ENCODE results near the gene CRAT. TPM values are rescaled to one million over a fixed set of nuclear protein-coding genes. Genes with fewer than 3 reads are reported as not detected.
A peak's percentile ranks its signal among the peaks of the same experiment; 100 is the strongest.

Gene CRAT
- total and polyA plus RNA-seq, 2 of the 4 experiments (the other 2 are of a cell fraction) = 18.8 to 41.6 TPM

- Histone ChIP-seq H2BK15ac (ENCODE audit: low read depth, low read length) (no peak overlapping the region), H3K79me1 (ENCODE audit: low read depth in 1 of 2, low read length in 2 of 2) (peaks cover 21 to 75% of the 10 kb centered on the region in 2 experiments), H2AK5ac (ENCODE audit: low read depth, low read length) (no peak overlapping the region), H2BK20ac (ENCODE audit: low read depth, low read length) (no peak overlapping the region), H3K14ac (replicated peaks; ENCODE audit: low read depth, low read length) (0 out of 2 replicates have a peak overlapping the region, but pooled peaks have one; percentile 4), H3K9me3 (ENCODE audit: control insufficient read depth, insufficient read depth, low read length) (no peaks in the 10 kb centered on the region), H3K4me2 (ENCODE audit: low read depth, low read length) (no peak overlapping the region), H3K36me3 (ENCODE audit: control insufficient read depth, insufficient read depth, low read length) (peaks cover 32% of the 10 kb centered on the region), H4K20me1 (ENCODE audit: insufficient read depth, low read length) (peaks cover 17% of the 10 kb centered on the region), H3K9ac (ENCODE audit: low read depth, low read length) (no peak overlapping the region), H4K5ac (ENCODE audit: low read depth, low read length) (no peak overlapping the region), H2BK5ac (ENCODE audit: low read depth, low read length, poor library complexity, severe bottlenecking) (no peak overlapping the region), H3K27me3 (ENCODE audit: control insufficient read depth, insufficient read depth, low read length) (no peaks in the 10 kb centered on the region), H3K27ac (ENCODE audit: insufficient read depth, low read length) (no peak overlapping the region), H3K18ac (ENCODE audit: low read depth, low read length) (no peak overlapping the region), H4K91ac (ENCODE audit: insufficient read depth, low read depth, low read length) (no peak overlapping the region), H3K4me3 (ENCODE audit: insufficient read depth, low read depth, low read length) (no peak overlapping the region), H3K56ac (ENCODE audit: extremely low read depth, insufficient read depth, low read length) (no peak overlapping the region), H4K8ac (ENCODE audit: low read depth in 2 of 2, low read length in 2 of 2) (no peak overlapping the region), H2BK120ac (ENCODE audit: low read depth, low read length) (no peak overlapping the region), H3K23ac (ENCODE audit: low read depth, low read length) (no peak overlapping the region), H3K4me1 (ENCODE audit: control insufficient read depth, insufficient read depth, low read length) (peaks cover 5% of the 10 kb centered on the region), H3K4ac (ENCODE audit: low read depth, low read length) (no peak overlapping the region), H3K9me1 (ENCODE audit: insufficient read depth, low read length) (peaks cover 4% of the 10 kb centered on the region; the same call in 1 of the 2 replicates), H2AK9ac (replicated peaks; ENCODE audit: low read depth, low read length, poor library complexity) (peak overlapping the region; percentile 70), H2AFZ (replicated peaks; ENCODE audit: low read length, poor library complexity) (no peak overlapping the region)
- TF ChIP-seq FOS (IDR thresholded peaks at IDR 0.05; ENCODE audit: low read depth, low read length) (no peak), POLR2A (IDR thresholded peaks at IDR 0.05; ENCODE audit: low read depth, low read length) (no peak), MAZ (IDR thresholded peaks at IDR 0.05; ENCODE audit: borderline replicate concordance, low read depth, low read length) (no peak), MXI1 (IDR thresholded peaks at IDR 0.05; ENCODE audit: borderline replicate concordance, low read depth, low read length) (no peak), RCOR1 (IDR thresholded peaks at IDR 0.05; ENCODE audit: insufficient replicate concordance, low read length) (no peak), CEBPB (IDR thresholded peaks at IDR 0.05; ENCODE audit: low read depth, low read length) (no peak), MAFK (IDR thresholded peaks at IDR 0.05; ENCODE audit: low read depth, low read length) (no peak), RAD21 (IDR thresholded peaks at IDR 0.05; ENCODE audit: low read length) (no peak), NFE2L2 (IDR thresholded peaks at IDR 0.05; ENCODE audit: low read depth, low read length) (no peak), RFX5 (IDR thresholded peaks at IDR 0.05; ENCODE audit: low read depth, low read length) (no peak), CHD1 (IDR thresholded peaks at IDR 0.05; ENCODE audit: low read depth, low read length) (no peak), SMC3 (IDR thresholded peaks at IDR 0.05; ENCODE audit: low read depth, low read length) (no peak), USF2 (IDR thresholded peaks at IDR 0.05; ENCODE audit: low read depth, low read length) (no peak), BHLHE40 (IDR thresholded peaks at IDR 0.05; ENCODE audit: low read depth, low read length) (no peak)
- TF ChIP-seq, protein P1, sequence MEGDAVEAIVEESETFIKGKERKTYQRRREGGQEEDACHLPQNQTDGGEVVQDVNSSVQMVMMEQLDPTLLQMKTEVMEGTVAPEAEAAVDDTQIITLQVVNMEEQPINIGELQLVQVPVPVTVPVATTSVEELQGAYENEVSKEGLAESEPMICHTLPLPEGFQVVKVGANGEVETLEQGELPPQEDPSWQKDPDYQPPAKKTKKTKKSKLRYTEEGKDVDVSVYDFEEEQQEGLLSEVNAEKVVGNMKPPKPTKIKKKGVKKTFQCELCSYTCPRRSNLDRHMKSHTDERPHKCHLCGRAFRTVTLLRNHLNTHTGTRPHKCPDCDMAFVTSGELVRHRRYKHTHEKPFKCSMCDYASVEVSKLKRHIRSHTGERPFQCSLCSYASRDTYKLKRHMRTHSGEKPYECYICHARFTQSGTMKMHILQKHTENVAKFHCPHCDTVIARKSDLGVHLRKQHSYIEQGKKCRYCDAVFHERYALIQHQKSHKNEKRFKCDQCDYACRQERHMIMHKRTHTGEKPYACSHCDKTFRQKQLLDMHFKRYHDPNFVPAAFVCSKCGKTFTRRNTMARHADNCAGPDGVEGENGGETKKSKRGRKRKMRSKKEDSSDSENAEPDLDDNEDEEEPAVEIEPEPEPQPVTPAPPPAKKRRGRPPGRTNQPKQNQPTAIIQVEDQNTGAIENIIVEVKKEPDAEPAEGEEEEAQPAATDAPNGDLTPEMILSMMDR (conservative IDR thresholded peaks at IDR 0.05; ENCODE audit: low read depth, low read length) = no peak
- TF ChIP-seq, protein P2, sequence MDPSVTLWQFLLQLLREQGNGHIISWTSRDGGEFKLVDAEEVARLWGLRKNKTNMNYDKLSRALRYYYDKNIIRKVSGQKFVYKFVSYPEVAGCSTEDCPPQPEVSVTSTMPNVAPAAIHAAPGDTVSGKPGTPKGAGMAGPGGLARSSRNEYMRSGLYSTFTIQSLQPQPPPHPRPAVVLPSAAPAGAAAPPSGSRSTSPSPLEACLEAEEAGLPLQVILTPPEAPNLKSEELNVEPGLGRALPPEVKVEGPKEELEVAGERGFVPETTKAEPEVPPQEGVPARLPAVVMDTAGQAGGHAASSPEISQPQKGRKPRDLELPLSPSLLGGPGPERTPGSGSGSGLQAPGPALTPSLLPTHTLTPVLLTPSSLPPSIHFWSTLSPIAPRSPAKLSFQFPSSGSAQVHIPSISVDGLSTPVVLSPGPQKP (IDR thresholded peaks at IDR 0.05; ENCODE audit: borderline replicate concordance, low read depth, low read length) = no peak
- DNase-seq (peak; percentile 35), ATAC-seq (ENCODE audit: low read depth) (peak; percentile 36)
- no TSS peak for BruUV-seq (replicated peaks)
- intact Hi-C loops (cut with micrococcal nuclease) (no loop called here), dilution Hi-C loops (cut with HindIII; ENCODE audit: low sequenced_read_pairs, unreplicated experiment) (no loop called here), in situ Hi-C loops (cut with MboI; ENCODE audit: low sequenced_read_pairs) (no loop called here)
- ChIA-PET CTCF (interaction anchor here (1.5 to 2.4 kb wide), 2 partner anchors 11 to 21 kb away, joined by 3 to 10 read pairs; no protein-coding TSS in a partner anchor), POLR2A (ENCODE audit: unreplicated experiment) (no interaction called here)
- 43% methylated on average over 3 of the region's 3 CpGs; no CpG with 5 or more reads in 1 of the 2 experiments for WGBS, 2 experiments (ENCODE audit: extremely low coverage in 2 of 2, insufficient read length in 1 of 2)
Observed at GRCh38 chr9:129121483-129121882, 10.9 kb upstream of the CRAT start.

All from IMR-90 (cell line).